NB4 (cell line): ENCODE measurements around the gene CTTN.

Source experiments
- DNase-seq: peaks from one replicate; pipeline ENCODE4 v3.0.0; 2010; ENCODE audit warnings: low read depth
- H3K4me3 ChIP-seq: one replicate; pipeline ENCODE4 v1.5.1; 2011; ENCODE audit warnings: mild to moderate bottlenecking, low read depth, low read length, moderate library complexity
- CTCF ChIP-seq: IDR thresholded peaks from one replicate; pipeline ENCODE4 v1.5.1; 2012; ENCODE audit warnings: low read depth, low read length
- MYC ChIP-seq: IDR thresholded peaks from 2 replicates; pipeline ENCODE4 v1.6.1; 2011; ENCODE audit warnings: low read depth, low read length
- POLR2A ChIP-seq: IDR thresholded peaks from 2 replicates; pipeline ENCODE4 v1.6.1; 2011; ENCODE audit warnings: mild to moderate bottlenecking; ENCODE audit not compliant: insufficient read length; ENCODE audit errors: extremely low read depth
- TF ChIP-seq, protein P1 (sequence below): IDR thresholded peaks from 2 replicates; pipeline ENCODE4 v1.6.1; 2011; ENCODE audit warnings: low read depth, low read length

Gene CTTN

GRCh38 chr11:70364178-70364577, 34.2 kb upstream of the CTTN start:
- no peak overlapping the region for H3K4me3 ChIP-seq
- DNase-seq, result no peak
- TF ChIP-seq MYC (no peak), POLR2A (no peak), CTCF (no peak)
- TF ChIP-seq, protein P1, sequence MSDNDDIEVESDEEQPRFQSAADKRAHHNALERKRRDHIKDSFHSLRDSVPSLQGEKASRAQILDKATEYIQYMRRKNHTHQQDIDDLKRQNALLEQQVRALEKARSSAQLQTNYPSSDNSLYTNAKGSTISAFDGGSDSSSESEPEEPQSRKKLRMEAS, result no peak

GRCh38 chr11:70364745-70365543, 33.4 kb upstream of the CTTN start:
- peak; percentile 97 for DNase-seq
- peak overlapping the region; percentile 48 for H3K4me3 ChIP-seq
- peak; percentile 78; the same call in 1 of the 2 replicates for TF ChIP-seq MYC
- TF ChIP-seq, protein P1, result peak; percentile 67; the same call in 1 of the 2 replicates
- TF ChIP-seq CTCF, result no peak

DNA sequence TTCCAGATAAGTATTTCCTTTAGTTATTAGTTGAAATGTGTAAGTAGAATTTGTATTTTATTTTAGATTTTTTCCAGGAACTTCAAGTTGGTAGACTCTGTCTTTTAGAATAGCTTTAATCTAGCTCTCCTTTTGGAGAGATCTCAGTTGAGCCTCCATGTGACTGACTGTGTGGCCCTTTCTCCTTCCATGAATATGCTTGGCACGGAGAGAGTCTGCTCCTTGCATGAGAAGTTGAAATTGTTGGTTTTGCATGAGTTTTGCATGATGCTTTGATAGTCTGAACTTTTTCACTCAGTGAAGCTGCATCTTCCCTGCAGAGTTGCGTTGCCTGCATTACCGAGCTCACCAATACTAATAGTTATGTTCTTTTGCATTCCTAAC, 32.8 kb upstream of the CTTN start:
- peak; percentile 65 for DNase-seq
- TF ChIP-seq CTCF, result no peak
- no peak for TF ChIP-seq MYC
- TF ChIP-seq POLR2A, result no peak
- TF ChIP-seq, protein P1, result no peak
- peak overlapping the region; percentile 18 for H3K4me3 ChIP-seq

GRCh38 chr11:70367071-70367470, 31.3 kb upstream of the CTTN start:
- DNase-seq, result peak; percentile 61
- no peak overlapping the region for H3K4me3 ChIP-seq
- TF ChIP-seq, protein P1, result no peak
- TF ChIP-seq CTCF, result no peak
- TF ChIP-seq MYC, result no peak
- no peak for TF ChIP-seq POLR2A

DNA sequence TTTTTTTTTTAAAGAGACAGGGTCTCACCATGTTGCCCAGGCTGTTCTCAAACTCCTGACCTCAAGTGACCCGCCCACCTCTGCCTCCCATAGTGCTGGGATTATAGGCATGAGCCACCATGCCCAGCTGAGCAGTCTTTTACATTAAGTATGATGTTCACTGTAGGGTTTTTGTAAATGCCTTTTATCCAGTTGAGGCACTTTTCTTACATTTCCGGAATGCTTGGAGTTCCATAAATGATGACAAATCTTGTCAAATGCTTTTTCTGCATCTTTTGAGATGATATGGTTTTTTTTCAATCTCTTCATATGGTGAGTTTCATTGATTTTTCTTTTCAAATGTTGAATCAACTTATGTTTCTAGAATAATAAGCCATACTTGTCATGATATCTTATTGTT, 29.4 kb upstream of the CTTN start:
- no peak overlapping the region for H3K4me3 ChIP-seq
- DNase-seq, result no peak
- TF ChIP-seq CTCF (no peak), POLR2A (no peak), MYC (no peak)
- TF ChIP-seq, protein P1, result no peak
